HG03039 (cell line): ENCODE data around the gene LRRC55.

Experiments
- ATAC-seq: cut with Tn5 transposase; IDR thresholded peaks from one replicate; pipeline ENCODE4 v1.9.1; 2021; ENCODE audit warnings: mild to moderate bottlenecking, moderate library complexity; ENCODE audit not compliant: unreplicated experiment

LRRC55 gene

GRCh38 chr11:57202281-57202680 is 20.5 kb downstream of the LRRC55 start:
- no peak for ATAC-seq

DNA sequence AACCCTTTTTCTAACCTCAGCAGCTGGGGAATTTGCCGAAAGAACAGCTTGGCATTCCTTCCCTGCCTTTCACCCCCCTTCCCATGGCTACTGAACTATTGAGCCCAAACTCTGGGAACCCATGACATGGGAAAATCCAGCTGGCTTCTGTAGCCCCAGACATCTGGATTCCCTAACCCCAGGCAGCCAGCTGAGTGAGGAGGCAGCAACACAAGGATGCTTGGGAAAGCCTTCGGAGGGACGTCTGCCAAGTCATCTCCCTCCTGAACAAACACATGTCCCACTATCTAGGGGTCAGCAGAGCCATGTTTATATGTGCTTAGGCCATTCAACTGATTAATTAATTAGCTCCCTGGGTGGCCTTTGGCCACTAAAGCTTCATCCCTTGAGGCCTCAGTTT is 21.6 kb downstream of the LRRC55 start:
- ATAC-seq = no peak

DNA sequence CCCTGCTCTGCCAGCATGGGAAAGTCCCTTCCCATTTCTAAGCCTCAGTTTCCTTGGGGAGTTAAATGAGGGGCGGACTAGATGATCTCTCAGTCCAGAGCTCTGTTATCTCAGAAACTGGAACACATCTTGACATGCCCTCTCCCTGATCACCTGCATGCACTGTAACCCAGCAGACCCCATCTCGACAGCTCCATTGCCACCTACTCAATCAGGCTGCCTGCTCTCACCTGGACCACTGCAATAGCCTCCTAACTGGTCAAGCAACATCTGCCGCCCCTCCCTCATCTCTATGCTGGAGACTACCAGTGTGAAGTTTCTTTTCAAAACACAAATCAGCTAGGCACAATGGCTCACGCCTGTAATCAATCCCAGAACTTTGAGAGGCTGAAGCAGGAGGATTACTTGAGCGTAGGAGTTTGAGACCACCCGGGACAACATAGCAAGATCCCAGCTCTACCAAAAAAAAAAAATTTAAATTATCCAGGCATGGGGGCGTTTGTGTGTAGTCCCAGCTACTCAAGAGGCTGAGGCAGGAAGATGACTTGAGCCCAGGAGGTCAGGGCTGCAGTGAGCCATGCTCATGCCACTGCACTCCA is 22.2 kb downstream of the LRRC55 start:
- no peak for ATAC-seq

DNA sequence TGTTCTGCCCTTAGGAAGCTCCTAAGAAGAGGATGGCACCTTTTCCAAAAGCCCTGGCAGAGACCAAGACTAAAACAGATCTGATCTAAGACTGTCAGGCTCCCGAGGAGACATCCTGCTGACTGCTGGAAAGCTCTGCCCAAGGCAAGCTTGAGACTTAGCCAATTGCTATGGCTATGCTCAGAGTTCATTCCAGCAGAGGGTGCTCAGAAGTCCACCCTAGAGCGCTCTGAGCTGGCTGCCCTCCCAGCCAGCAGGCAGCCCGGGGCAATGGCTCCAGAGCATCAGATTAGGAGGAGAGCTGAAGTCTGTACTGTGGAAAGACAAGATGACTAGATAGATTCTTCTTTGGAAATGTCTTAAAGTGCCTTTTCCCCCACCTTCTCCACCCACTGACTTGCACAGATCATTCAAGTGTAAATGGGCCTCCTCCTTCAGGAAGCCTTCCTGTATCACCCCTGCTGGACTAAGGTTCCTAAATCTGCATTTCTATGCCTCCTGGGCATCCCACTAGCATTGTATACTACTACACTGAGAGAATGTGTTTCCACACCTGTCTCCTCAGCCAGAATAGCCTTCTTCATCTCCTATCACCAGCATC is 23.4 kb downstream of the LRRC55 start:
- ATAC-seq = no peak

- no peak for ATAC-seq
These were observed 25.4 kb downstream of the LRRC55 start for GRCh38 chr11:57207168-57207567.

DNA sequence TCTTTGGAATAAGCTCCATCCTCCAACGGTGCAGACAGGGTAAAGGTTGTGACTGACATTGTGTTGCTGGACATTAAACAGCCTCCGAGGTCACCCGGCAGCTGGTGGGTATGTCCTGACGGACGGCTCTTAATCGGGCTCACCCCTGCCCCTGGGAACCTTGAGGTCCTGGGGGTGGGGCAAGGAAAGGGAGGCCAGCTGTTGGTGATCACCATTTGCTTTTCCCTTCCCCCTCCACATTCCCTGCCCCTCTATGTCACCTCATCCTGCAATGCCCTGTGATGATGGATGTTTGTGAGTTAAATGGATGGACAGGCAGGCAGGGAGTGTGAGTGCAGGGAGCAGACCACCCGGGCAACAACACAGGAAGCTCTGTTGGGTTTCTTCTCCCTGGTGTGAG is 29.0 kb downstream of the LRRC55 start:
- ATAC-seq = no peak

DNA sequence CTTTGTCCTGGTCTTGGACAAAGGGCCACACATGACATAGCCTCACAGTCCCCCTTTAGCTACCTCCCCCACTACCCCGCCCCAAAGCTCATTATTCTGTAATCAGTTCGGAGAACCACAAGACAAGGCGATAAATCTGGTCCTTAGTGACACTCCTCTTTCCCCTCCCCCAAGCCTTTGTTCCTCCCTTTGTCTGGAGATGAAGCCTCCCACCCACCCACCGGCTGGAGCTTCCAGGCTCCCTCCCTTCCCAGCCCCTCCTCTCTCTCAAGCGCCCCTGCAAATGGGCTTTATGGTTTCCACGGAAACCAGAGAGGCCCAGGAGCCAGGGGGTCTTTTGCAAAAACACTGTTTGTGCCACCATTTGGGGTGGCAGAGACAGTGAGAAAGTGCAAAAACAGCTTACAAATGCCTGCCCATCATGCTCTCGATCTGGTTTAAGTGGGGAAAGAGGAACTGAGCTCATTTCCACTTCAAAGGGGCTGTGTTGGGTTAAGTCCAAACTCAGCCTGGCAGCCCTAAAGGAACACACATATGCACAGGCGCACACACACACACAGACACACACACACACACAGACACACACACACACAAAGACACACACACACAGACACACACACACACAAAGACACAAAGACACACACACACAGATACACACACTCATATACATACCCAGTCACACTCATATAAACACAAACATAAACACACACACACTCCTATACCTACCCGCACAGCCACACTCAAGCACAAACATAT is 31.8 kb downstream of the LRRC55 start:
- no peak for ATAC-seq

DNA sequence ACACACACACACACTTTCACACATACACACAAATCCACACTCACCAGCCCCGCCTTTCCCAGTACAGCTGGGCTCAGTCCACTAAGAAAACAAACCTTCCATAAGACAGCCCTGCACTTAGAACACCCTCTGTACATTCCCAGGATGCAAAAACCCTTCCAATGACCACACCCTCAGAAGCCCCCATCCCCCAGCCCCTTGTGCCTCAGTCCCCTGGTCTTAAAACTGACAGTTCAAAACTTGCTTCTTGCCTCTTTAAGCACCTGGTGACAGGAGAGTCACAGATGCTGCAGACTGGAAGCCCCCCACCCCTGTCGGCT is 32.3 kb downstream of the LRRC55 start:
- no peak for ATAC-seq

GRCh38 chr11:57214494-57214893 is 32.7 kb downstream of the LRRC55 start:
- no peak for ATAC-seq

DNA sequence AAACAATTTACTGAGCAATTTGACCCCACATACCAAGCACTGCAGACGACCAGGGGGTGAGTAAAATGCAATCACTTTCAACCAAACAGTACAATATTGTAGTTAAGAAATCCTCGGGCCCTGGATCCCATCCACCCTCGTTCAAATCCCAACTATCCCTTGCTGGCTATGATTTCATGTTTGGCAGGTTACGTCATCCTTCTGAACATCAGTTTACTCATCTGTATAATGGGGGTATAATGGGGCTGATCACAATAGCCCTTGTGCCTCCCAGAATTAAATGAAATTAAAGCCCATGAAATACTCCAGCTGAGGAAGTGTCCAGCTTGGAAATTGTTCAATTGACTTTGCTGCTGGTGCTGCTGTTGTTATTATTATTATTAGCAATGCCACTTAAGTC is 34.7 kb downstream of the LRRC55 start:
- no peak for ATAC-seq

- ATAC-seq = no peak
These were observed 35.3 kb downstream of the LRRC55 start for GRCh38 chr11:57217053-57217452.

DNA sequence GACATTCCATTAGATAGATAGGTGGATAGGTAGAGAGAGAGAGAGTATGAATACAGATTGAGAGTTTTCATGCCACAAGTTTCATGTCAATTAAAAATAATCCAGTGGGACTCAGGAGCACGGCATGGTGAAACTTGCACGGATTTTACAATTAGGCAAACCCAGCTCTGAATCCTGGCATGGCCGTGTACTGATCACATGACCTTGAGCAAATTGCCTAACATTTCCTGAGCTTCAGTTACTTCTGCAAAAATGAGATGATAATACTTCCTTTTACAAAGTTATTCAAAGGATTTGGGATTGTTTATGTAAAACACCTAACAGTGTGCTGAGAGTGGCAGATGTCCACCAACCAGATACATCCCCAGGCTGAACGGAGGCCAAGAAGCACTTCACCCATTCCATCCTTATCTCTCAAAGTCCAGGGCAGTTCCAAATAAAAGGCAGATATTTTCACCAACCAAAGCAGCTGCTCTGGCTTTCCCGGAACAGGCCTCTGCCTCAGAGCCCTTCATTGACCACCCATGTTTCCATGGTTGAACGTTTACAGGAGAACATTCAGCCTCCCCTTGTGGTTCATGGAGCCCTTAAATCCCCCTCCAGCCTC is 37.4 kb downstream of the LRRC55 start:
- ATAC-seq = no peak

- no peak for ATAC-seq
These were observed 40.5 kb downstream of the LRRC55 start for GRCh38 chr11:57222239-57222638.

DNA sequence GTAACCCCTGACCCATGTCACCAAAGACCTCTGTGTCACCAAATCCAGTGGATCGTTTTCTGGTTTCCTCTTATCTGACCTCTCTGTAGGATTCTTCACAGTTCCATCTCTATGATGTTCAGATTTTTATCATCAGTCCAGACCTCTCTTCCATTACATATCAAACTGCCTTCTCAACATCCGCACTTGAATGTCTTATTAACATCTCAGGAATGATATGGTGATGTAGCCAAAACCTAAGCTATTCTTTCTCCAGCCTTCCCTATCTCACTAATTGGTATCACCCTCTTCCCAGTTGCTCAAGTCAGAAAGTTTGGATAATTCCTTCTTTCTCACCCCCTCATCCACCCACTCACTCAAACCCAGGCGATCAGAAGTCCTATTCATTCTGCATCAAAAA is 41.8 kb downstream of the LRRC55 start:
- no peak for ATAC-seq

GRCh38 chr11:57224128-57224527 is 42.4 kb downstream of the LRRC55 start:
- no peak for ATAC-seq

DNA sequence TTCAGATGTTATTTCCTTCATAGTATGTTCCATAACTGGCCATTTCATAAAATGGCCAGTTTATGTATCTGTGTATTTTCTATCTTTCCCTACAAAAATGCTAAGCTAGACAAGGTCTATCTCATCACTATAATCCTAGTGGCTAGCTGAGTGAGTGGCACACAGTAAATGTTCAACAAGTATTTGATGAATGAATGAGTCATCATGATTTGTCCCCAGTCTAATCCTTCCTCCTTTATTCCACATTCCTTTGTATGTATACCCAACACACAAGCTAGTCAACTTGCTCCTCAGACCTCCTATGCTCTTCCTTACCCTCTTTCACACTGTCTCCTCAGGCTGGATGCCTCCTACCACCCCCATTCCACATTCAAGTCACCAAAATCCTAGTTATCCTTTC is 42.8 kb downstream of the LRRC55 start:
- no peak for ATAC-seq

DNA sequence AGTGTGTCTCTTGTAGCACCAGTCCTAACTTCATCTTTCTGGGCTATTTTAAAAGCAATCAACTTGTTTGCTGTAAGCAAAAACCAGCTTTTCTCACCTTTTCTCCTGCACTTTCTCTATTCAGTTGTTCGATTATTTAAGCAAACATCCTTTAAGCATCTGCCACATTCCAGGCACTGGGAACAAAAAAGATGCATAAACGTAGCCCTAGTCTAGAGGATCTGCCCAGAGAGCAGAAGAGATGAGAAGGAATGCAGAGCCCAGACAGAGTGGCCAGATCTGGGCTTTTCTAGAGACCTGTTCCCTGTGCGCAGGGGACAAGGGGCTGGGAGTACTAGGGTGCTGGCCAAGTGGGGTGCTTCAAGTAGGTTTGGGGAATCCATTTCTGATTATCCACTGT is 46.8 kb downstream of the LRRC55 start:
- no peak for ATAC-seq

GRCh38 chr11:57230316-57230715 is 48.6 kb downstream of the LRRC55 start:
- ATAC-seq = no peak

DNA sequence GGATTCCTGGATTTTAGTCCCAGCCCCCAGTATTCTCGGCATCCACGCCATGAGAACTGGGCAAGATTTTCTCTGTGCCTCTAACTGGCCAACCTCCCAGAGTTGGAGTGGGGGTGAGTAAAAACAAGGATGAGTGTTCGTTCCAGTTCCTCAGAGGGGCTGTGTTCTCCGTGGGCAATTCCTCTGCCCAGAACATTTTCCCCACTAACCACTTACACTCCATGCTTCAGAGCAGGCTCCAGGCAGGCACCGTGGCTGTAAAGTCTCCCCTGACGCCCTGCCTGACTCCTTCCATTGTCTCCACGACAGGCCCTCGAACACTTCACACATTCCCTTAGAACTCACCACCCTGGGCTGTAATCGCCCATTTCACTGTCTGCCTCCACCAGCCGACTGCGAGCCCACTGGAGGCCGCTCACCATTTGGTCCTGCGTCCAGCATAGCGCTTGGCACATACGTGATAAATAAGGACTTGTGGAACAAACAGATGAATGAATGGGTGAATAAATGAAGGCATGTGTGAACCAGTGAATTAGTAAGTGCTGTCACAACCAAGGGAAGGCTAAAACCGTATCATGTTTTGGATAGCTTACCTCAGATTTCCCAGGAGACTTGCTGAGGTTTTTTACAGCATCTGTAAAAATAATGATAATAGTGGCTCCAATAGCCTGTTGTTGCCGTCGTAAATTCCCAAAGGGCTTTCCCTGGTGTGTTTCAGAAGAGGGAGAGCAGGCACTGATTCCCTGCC is 49.2 kb downstream of the LRRC55 start:
- no peak for ATAC-seq

DNA sequence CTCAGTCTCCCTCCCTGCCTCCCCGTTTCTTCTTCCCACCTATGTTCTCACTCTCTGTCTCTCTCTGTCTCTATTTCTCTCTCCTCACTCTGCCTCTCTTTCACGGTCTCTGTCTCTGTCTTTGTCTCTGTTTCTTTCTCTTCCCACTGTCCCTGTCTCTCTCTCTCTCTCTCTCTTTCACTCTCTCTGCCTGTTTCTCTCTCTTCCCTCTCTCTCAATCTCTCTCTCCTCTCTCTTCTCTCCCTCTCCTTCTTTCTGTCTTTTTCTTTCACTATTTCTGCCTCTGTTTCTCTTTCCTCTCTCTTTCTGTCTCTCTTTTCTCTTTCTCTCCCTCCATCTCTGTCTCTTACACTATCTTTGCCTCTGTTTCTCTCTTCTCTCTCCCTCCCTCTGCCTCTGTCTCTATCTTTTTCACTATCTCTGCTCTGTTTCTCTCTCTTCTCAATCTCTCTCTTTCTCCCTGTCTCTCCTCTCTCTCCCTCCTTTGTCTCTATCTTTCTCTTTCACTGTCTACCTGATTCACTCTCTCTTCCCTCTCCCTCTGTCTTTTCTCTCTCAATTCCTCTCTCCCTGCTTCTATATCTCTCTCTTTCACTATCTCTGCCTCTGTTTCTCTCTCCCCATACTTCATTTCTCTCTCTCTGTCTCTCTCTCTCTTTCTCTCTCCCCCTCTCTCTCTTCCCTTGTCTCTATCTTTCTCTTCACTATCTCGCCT is 49.9 kb downstream of the LRRC55 start:
- no peak for ATAC-seq

- ATAC-seq = no peak
These were observed 51.9 kb downstream of the LRRC55 start for GRCh38 chr11:57233702-57234101.
